Activated T-cell treated with anti-CD3 and anti-CD28 coated beads for 4 hours (primary cell): ENCODE measurements around the gene WNK2.

Experiments
- DNase-seq: peaks from one replicate; pipeline ENCODE4 v3.0.0-alpha.2; 2020

The WNK2 gene

DNA sequence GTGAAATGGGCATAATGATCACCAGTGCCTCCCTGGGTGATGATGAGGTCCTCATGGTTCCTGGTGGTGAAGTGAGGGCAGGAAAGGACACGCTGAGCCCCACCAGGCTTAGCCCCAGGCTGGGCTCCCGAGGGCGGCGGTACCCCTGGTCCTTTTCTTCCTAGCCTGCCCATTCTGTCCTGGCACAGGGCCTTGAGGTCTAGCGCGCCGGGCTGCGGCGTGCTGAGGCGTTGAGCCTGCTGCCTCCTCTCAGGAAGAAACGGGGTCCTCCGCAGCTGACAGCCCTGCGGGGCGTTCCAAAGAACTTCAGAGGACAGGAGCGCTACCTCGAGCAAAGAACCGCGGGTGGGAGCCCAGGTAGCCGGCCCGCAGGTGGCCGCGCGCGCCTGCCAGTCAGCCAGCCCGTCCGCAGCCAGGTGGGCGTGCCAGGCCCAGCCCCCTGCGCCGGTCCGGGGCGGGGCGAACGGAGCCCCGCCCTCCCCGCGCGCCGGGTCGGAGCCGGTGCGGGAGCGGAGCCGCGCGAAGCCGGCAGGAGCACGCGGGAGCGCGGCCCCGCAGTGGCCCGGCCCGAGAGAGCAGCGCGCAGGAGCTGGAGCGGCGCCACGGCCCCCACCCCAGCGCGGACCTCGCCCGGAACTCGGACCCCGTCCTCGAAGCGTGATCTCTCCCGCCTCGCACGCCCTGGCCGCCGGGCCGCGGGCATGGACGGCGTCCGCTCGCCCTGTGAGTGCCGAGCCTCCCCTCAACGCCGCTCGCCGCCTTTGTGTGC is at the start of gene WNK2:
WNK2 (plus strand) TSS at position 477 of the 769 bp plus-strand sequence. CDS start 791 bp downstream, outside the sequence.
- DNase-seq = peak; percentile 21

DNA sequence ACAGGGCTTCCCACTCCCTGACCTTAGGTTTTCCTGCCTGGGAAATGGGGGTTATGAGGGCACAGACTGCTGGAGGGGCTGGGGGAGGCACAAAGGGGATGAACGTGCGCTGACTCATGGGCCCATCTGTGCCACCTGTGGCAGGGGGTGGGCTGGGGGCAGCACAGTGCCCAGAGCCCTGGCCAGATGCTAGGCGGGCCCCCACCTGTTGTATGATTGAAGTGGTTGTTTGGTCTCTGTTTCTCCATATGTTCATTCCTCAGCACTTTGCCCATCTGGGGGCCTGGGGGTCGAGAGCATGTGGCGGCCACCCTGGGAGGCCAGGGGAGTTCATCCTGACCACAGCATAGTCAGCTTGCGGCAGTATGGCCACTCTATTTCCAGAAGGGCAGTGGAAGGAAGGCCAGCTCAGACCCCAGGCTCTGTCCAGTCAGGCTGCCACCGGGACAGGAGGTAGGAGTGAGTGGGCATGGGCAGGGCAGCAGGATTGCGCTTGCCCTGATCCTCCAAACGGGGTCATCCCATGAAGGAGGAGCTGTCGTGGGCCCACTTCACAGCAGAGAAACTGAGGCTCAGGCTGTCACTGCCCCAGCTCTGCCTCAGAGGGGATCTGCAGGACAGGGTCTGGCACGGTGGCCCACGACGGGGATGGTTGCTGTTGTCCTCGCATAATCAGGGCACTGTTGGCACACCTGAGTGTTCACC is 49.0 kb upstream of the WNK2 start:
- no peak for DNase-seq

DNA sequence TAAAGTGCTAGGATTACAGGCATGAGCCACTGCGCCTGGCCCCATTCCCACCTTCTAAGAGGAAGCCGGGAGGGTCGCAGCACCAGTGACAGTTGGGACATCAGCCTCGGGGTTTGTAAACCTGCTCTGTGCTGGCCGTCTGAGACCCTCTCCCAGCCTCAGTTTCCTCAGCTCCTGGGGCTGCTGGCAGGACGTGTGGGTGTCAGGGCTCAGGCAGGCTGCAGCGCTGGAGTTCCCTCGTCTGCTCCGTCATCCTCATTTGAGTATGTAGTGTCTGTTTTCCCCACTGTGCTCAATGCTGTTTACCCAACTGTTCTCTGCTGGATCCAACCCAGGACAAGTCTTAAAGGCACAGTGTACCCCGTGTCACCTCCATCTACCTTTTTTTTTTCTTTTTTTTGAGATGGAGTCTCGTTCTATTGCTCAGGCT is 47.9 kb upstream of the WNK2 start:
- DNase-seq = no peak

- no peak for DNase-seq
Measured at GRCh38 chr9:93137362-93137761, 46.6 kb upstream of the WNK2 start.

DNA sequence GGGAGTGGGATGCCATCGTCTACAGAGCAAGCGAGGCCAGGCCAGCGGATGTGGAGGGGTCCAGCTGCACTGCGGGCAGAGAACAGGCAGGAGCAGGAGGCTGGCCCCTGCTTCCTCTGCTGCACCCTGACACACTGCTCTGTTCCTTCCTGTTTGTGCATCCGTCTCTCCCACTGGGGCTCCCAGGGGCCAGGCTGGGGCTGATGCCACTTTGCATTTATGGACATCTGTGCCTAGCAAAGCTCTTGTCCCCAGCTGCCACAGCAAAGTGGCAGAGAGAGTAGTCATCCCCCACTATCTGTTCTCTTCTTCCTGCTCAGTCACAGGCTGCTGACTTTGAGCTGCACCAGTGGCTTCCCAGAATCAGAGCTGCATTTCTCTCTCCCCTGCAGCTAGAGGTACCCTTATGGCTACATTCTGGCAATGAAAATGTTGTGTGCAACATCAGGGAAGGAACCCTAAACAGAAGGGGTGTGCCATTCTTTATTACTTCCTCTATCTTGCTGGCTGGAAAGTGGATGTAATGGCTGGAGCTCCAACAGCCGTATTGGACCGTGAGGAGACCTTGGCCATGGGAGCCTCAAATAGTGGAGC is 45.7 kb upstream of the WNK2 start:
- no peak for DNase-seq

GRCh38 chr9:93139365-93140182 is 44.4 kb upstream of the WNK2 start:
- no peak for DNase-seq

GRCh38 chr9:93141771-93142483 is 42.0 kb upstream of the WNK2 start:
- DNase-seq = no peak

DNA sequence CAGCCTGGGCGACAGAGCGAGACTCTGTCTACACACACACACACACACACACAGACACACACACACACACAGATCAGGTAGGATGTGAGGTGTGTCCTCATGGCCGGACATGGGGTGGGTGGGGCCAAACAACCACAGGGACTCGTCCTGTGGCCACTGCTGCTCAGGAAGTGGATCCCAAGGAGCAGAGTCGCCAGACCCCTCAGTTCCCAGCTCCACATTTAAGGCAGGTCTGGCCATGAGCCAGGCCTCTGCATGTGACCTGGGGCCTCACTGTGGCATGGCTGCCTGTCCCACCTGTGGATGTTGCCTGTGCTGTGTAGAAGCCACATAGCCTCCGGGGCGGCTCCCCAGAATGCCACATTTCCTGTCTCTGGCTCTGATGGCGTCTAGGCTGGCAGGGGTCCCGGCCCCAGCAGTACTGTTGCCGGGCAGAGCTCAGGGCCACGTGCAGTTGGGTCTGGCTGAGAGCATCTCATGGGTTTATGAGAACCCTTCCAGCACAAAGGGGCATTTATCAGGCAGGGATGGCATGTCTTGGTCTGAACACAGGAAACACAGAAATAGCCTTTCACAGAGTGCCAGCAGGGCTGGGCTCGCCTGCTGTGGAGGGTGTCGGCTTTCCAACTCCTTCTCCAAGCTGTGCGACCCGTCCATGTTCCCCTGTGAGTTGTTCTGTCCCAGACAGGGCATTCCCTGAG is 40.0 kb upstream of the WNK2 start:
- DNase-seq = peak; percentile 32

GRCh38 chr9:93146696-93147095 is 37.2 kb upstream of the WNK2 start:
- peak; percentile 28 for DNase-seq

DNA sequence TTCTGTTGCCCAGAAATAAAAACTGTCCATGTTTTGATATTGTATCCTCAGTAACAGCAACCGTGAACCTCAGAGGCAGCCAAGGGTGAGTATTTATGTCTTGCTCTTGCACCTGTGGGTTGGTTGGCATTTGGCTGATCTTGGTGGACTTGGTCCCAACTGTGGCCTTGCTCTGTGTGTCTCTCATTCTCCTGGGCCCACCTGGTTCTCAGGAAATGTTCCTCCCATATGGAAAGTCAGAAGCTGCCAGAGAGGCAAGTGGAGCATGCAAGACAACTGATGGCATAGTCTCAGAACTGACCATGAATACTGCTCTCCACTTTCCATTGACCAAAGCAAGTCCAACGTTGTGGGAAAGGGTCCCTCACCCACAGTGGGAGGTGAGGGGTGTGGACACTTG is 36.3 kb upstream of the WNK2 start:
- DNase-seq = no peak

GRCh38 chr9:93148721-93149120 is 35.2 kb upstream of the WNK2 start:
- DNase-seq = no peak

DNA sequence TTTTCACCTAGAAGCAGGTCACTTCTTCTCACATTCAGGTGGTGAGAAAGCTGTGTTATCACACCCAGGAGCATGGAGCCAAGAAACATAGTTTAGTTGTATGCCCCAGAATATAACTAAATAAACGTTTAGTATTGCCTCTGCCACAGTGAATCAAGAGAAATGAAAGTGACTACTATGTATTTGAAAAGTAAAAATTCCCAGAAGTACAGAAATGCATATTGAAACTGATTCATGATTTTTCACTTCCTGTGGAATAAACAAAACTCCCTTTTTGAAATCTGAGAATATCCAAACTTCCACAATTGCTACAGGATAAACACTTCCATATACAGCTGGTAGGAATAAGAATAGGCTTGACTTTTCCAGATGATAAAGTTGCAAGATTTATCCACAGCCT is 34.6 kb upstream of the WNK2 start:
- DNase-seq = no peak

GRCh38 chr9:93151097-93151784 is 32.7 kb upstream of the WNK2 start:
- DNase-seq = no peak

DNA sequence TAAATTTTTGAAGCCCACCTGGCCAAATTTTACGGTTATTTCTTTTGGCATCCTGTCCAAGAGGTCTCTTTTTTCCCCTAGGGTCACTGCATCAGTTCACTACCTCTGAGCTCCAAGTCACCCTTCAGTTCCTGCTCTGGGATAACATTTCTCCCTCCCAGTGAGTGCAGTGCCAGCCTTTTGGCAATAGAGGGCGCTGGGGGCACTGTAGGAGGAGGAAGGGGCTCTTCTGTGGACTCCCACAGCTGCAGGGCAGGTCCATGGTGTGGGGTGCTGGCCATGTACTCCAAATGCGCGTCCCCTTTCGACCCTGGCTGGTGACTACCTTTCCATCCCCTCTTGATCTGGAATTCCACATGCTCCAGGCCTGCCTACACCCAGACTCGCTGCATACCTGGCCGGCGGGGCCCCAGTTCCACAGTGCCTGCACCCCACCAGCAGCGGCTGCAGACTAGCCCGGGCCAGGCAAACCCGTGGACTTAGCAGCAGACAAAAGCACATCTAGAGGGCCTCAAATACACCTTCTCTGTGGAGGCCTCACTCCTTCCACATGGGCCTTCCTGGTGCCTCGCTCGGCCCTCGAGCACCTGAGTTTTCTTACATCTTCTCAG is 29.5 kb upstream of the WNK2 start:
- no peak for DNase-seq

DNA sequence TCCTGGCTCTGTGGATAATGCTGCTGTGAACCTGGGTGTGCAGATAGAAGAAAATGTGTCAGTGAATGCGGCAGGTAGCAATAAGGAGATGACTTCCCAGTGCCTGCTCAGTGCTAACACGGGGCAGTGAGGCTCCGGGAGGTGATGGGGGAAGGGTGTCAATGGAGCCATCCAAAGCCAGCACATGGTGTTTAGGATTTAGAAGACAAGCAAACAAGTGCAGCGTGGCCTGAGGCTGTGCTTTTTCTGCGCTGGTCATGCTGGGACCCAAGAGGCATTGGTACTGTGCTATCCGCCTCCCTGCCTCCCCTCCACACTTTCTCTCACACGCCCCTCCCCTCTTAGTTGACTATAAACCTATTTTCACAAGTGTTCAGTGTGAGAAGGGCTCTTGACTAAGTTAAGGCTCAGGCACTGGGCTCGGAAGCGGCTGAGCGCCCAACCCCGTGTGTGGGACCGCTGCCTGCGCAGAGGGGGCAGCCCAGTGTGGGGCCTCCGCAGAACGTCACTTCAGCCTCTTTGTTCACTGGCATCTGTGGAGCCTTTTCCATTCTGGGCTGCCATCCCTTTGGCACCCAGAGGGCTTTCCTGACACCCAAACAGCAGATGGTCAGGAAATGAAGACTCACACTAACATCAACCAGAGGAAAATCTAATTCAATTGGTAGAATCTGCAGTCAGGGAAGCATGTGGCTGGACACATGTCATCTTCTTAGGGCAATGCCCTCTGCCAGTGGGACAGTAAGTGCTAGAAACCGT is 28.0 kb upstream of the WNK2 start:
- DNase-seq = no peak

DNA sequence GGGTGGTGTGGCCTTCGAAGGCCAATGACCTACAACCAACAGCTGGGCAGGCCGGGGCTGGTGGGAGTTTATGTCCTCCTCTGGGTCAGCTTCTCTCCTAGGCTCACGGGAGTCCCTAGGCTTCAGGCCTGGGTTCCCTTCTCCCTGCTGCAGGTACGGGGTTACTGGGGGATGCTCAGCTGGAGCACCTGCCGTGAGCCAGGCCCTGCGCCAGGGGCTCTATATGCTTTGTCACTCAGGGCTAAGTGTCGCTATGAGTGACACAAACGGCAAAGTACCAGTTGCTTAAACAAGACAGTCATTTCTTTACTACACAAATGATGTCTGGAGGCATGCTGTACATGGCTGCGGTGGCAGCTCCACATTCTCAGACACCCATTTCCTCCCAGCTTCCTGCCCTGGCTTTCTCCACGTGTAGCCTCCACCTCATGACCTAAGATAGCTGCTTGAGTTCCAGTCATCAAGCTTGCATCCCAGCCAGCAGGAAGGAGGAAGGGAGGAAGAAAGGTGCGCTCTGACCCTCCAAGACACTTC is 27.4 kb upstream of the WNK2 start:
- no peak for DNase-seq

- peak; percentile 54 for DNase-seq
Measured at GRCh38 chr9:93159601-93160471, 24.1 kb upstream of the WNK2 start.

DNA sequence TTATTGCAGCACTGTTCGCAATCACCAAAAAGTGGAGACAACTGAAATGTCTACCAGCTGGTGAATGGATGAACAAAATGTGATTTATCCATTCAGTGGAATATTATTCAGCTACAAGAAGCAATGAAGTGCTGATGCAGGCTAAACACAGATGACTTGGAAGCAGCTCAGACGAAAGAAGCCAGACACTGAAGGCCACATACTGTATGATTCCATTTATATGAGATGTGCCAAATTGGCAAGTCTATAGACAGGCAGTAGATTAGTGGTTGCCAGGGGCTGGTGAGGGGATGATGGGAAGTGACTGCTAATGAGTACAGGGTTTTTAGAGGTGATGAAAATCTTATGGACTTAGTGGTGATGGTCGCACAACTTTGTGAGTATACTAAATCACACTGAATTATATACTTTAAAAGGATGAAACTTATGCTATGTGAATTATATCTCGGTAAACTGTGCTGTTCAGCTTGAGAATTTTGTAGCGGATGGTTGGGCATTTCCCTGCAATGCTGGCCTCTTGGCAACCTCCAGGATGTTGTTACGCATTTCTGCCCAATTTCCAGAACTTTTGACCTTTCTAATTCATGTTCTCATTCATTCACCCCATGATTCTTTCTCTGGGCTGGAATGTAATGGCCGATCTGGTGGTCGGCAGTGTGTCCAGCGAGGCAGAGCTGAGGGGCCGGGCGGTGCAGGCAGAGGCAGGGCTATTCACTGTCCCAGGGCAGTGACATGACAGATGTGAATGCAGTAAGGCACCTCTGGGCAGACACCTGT is 22.0 kb upstream of the WNK2 start:
- no peak for DNase-seq
